Amniotic epithelial cell (primary cell): ENCODE results near the gene LRRC40.

ENCODE experiments used
- DNase-seq: peaks from one replicate; pipeline ENCODE4 v3.0.0-alpha.2; 2010; ENCODE audit warnings: low read depth

Gene LRRC40

GRCh38 chr1:70115315-70115714, 90.1 kb downstream of the LRRC40 start:
- DNase-seq = no peak

GRCh38 chr1:70112838-70113237, 92.5 kb downstream of the LRRC40 start:
- DNase-seq = no peak

- no peak for DNase-seq
These were observed 96.1 kb downstream of the LRRC40 start for GRCh38 chr1:70109241-70109640.

DNA sequence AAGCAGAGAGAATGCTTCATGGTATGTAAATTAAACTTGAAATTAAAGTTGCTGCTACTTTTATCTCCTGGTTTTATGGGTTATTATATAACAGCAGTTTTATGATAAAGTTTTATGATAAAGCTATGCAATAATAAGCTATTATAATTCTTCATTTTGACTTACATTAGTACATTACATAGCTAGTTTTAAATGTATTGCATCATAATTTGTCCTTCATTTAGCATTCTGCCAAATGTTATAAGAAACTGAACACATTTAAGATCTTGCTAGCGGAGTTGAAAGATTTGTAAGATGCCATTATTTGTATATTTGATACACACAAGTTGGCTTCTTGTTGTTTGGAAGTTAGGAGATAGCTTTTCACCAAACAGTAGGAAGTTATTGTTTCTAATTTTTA, 101.6 kb downstream of the LRRC40 start:
- DNase-seq = no peak

- DNase-seq = no peak
These were observed 103.6 kb downstream of the LRRC40 start for GRCh38 chr1:70101774-70102173.

DNA sequence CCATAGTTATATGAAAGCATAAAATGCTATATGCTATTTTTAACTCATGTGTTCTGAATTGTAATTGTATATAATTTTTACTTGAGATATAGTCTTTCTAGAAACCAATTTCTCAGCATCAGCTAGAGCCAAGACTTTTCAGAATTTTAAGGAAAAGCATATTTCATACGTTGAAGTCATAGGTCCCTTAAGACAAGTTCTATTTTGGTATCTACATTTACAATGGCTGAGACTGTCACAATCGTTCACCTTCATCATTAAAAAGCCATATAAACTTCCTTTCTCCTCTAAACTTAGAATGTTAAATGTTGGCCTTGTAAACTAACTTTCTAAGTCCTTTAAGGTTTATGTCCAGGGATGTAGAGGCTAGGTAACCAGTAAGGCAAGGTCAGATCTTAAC, 104.1 kb downstream of the LRRC40 start:
- no peak for DNase-seq
